ENCODE results near the gene BLID.

BLID gene

GRCh38 chr11:122074022-122074421, 42.0 kb downstream of the BLID start:
- DNase-seq, result no peak

GRCh38 chr11:122071709-122072202, 44.3 kb downstream of the BLID start:
- no peak for DNase-seq

GRCh38 chr11:122069707-122070360, 46.2 kb downstream of the BLID start:
- no peak for DNase-seq

GRCh38 chr11:122068837-122069236, 47.2 kb downstream of the BLID start:
- DNase-seq, result no peak

- DNase-seq, result no peak
Measured at GRCh38 chr11:122068141-122068540, 47.9 kb downstream of the BLID start.

All from activated CD4-positive, alpha-beta T cell treated with anti-CD3 and anti-CD28 coated beads, Interleukin-2, amount 50 U/mL, for 16 hours (primary cell).